HPDE6-E6E7 (cell line): ENCODE measurements around the gene ZNF148.

Source experiments
- DNase-seq: peaks from one replicate; pipeline ENCODE4 v3.0.0; 2011; ENCODE audit warnings: missing footprints; ENCODE audit errors: extremely low spot score

The ZNF148 gene

GRCh38 chr3:125332504-125332903 is 42.6 kb downstream of the ZNF148 start:
- no peak for DNase-seq

- DNase-seq, result no peak
Measured at GRCh38 chr3:125331243-125331642, 43.9 kb downstream of the ZNF148 start.

GRCh38 chr3:125326957-125327356 is 48.2 kb downstream of the ZNF148 start:
- no peak for DNase-seq

GRCh38 chr3:125325746-125326145 is 49.4 kb downstream of the ZNF148 start:
- DNase-seq, result no peak

- DNase-seq, result no peak
Measured at GRCh38 chr3:125324341-125324740, 50.8 kb downstream of the ZNF148 start.

- DNase-seq, result no peak
Measured at GRCh38 chr3:125322917-125323316, 52.2 kb downstream of the ZNF148 start.

- no peak for DNase-seq
Measured at GRCh38 chr3:125322166-125322565, 53.0 kb downstream of the ZNF148 start.

GRCh38 chr3:125319765-125320164 is 55.4 kb downstream of the ZNF148 start:
- DNase-seq, result no peak

GRCh38 chr3:125318871-125319270 is 56.3 kb downstream of the ZNF148 start:
- DNase-seq, result no peak

GRCh38 chr3:125318167-125318865 is 56.8 kb downstream of the ZNF148 start:
- no peak for DNase-seq

GRCh38 chr3:125317761-125318160 is 57.4 kb downstream of the ZNF148 start:
- DNase-seq, result peak; percentile 19

- DNase-seq, result no peak
Measured at GRCh38 chr3:125316949-125317348, 58.2 kb downstream of the ZNF148 start.

- no peak for DNase-seq
Measured at GRCh38 chr3:125316246-125316645, 58.9 kb downstream of the ZNF148 start.

GRCh38 chr3:125313060-125313635 is 62.0 kb downstream of the ZNF148 start:
- DNase-seq, result no peak

GRCh38 chr3:125310623-125311081 is 64.5 kb downstream of the ZNF148 start:
- no peak for DNase-seq

- no peak for DNase-seq
Measured at GRCh38 chr3:125309476-125309875, 65.6 kb downstream of the ZNF148 start.

GRCh38 chr3:125306620-125307019 is 68.5 kb downstream of the ZNF148 start:
- no peak for DNase-seq

GRCh38 chr3:125302932-125303331 is 72.2 kb downstream of the ZNF148 start:
- DNase-seq, result no peak

- DNase-seq, result no peak
Measured at GRCh38 chr3:125300416-125300815, 74.7 kb downstream of the ZNF148 start.

GRCh38 chr3:125294411-125294810 is 80.7 kb downstream of the ZNF148 start:
- no peak for DNase-seq

GRCh38 chr3:125292015-125292414 is 83.1 kb downstream of the ZNF148 start:
- DNase-seq, result no peak

- DNase-seq, result no peak
Measured at GRCh38 chr3:125289429-125289981, 85.6 kb downstream of the ZNF148 start.

- DNase-seq, result no peak
Measured at GRCh38 chr3:125287248-125287647, 87.9 kb downstream of the ZNF148 start.
